SHP77 (cell line): ENCODE data around the gene OGT.
"Not testable (repeated sequence)": the region's sequence is repeated elsewhere in the genome, so short reads cannot be mapped to it uniquely, and the experiment has no call there.

Experiments used
- DNase-seq, 2 experiments: peaks; one replicate each; lab custom pipeline; 2025; lab: John Stamatoyannopoulos, UW

OGT gene

DNA sequence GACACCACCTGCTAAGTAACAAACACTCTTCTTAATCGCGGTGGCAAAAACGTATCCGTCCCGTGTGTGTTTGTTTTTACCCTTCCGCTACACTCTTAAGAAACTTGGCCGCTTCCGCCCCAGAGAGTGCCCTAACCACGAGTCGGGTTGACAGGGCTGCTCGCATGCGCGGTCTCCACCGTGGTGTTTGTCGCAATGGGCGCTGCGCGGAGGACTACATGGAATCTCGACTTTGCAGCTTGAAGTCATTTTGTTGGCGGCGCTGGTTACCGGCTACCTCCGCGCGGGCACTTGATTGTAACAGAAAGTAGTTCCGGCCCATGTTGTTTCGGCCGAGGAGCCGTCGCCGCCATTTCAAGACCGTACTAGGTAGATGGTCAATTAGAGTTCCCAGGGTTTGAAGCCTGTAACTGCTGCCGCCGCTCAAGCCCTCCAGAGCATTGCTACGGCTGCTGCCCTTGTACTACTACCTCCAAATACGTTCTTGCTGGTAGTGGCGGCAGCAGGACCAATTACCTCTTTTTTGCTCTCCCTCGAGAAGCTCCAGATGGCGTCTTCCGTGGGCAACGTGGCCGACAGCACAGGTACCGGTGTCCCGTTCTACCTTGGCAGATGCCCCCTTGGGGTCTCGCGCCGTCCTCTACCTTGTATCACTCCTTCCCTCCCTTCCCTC lies at the start of gene OGT:
TSS of gene OGT (plus strand) at position 352 of the 673 bp plus-strand sequence. CDS start at position 548, 196 bp downstream.
- DNase-seq, result peak; percentile 82 to 88

DNA sequence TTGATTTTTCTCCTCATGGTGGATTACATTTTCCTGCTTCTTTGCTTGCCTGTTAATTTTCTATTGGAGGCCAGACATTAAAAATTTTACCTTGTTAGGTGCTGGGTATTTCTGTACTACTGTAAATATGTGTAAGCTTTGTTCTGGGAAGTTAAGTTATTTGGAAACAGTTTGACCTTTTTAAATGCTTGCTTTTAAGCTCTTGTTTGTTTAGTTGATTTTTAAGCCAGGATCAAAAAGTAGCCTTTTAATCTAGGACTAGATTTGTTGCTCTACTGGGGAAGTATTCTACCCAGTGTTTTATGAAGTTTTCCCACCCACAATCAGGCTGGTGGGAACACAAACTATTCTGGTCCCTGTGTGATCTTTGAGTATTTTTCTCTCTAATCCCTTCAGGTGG lies 45.1 kb upstream of the OGT start:
- DNase-seq, result no peak

- no peak for DNase-seq
Observed at GRCh38 chrX:71489540-71489939, 43.4 kb upstream of the OGT start.

GRCh38 chrX:71492231-71493065 lies 40.5 kb upstream of the OGT start:
- DNase-seq, result no peak

DNA sequence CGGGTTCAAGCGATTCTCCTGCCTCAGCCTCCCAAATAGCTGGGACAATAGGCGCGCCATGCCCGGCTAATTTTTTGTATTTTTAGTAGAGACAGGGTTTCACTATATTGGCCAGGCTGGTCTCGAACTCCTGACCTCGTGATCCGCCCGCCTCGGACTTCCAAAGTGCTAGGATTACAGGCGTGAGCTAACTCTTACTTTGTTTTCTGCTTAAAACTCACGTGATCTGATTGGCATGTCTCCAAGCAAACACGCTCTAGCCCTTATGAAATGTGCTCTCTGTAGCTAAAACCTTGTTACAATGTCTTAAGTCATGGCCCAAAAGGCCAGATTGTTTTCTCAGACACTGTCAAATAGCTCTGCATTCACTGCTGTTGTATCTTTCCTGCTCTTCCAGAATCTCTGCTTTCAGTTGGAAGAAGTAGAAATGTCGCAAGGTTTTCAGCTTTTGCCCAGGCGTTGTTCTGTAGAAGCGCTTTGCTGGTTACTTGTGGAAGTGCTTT lies 39.7 kb upstream of the OGT start:
- no peak for DNase-seq

GRCh38 chrX:71495979-71496378 lies 36.9 kb upstream of the OGT start:
- DNase-seq, result not testable (repeated sequence)

DNA sequence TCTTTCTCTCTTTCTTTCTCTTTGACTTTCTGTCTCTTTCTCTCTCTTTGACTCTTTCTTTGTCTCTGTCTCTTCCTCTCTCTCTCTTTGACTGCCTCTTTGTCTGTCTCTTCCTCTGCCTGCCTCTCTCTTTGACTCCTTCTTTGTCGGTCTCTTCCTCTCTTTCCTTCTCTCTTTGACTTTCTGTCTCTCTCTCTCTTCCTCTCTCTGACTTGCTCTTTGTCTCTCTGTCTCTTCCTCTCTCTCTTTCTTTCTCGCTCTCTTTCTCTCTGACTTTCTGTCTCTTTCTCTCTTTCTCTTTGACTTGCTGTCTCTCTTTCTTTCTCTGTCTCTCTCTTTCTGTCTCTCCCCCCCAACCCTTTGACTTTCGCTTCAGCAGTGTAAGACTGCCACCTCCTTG lies 36.4 kb upstream of the OGT start:
- no peak for DNase-seq

DNA sequence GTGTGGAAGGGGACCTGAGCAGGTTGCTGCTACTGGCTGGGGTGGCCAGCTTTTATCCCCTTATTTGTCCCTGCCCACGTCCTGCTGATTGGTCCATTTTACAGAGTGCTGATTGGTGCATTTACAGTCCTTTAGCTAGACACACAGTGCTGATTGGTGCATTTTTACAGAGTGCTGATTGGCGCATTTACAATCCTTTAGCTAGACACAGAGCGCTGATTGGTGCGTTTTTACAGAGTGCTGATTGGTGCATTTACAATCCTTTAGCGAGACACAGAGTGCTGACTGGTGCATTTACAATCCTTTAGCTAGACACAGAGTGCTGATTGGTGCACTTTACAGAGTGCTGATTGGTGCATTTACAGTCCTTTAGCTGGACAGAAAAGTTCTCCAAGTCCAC lies 30.8 kb upstream of the OGT start:
- not testable (repeated sequence) for DNase-seq

DNA sequence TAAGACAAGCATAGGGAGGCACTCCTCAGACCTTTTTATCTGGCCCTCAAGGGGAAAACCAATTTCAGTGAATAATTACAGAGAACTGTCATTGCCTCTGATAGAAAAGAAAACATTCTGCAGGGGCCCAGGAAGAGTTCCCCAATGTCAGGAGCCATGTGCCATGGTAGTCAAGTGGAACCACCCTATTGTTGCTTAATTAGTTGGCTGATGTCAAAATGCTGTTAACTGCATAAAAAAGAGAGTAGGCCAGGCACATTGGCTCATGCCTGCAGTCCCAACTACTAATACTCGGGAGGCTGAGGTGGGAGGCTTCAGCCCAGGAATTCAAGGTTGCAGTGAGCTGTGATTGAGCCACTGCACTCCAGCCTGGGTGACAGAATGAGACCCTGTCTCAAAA lies 28.6 kb upstream of the OGT start:
- DNase-seq, result no peak

DNA sequence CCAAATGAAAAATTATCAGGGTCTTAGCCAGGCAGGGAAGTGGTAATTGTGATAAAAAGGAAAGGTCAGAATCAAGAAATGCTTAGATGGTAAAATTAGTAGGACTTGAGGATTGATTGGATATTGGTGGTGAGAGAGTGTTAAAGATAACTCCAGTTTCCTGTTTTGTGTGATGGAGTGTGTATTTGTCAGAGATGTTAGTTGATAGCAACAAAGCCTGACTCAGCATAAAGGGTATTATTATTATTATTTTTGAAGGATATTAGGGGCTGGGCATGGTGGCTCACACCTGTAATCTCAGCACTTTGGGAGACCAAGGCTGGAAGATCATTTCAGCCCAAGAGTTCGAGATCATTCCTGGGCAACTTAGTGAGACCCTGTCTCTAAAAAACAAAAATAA lies 23.6 kb upstream of the OGT start:
- no peak for DNase-seq

DNA sequence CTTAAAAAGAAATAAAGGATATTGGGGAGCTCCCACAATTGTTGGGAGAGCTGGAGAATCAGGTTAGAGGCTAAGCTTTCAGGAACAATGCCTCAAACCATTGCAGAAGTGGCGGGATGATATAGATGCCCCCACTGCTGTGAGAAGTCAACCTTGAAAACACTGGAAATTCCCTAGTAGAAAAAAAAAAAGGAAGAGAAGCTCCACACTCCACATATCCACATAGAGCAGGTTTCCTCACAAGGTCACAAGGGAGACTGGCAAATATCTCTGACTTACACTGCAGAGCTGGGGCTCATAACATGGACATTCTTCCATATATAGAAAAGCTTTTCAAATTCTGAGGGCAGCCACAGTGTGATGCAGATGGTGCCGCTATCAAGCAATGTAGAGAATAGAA lies 22.7 kb upstream of the OGT start:
- DNase-seq, result no peak

GRCh38 chrX:71513731-71514130 lies 19.2 kb upstream of the OGT start:
- DNase-seq, result not testable (repeated sequence)

- DNase-seq, result no peak
Observed at GRCh38 chrX:71514367-71515037, 18.4 kb upstream of the OGT start.

DNA sequence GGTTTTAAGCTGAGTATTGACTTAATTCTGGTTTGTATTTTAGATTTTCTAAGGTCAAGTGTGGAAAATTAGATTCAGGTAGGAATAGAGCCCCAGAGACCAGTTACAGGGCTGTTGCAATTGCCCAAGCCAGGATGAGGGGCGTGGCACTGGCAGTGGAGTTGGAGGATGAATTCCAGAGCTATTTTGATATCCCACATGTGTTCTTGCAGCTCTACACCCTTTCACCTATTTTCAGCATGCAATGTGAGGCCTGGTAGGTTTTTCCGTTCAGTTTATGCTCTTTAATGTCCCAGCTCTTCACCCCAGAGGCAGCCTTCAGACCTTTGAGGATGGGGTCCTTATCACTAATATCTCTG lies 17.9 kb upstream of the OGT start:
- no peak for DNase-seq

GRCh38 chrX:71525316-71525715 lies 7.6 kb upstream of the OGT start:
- no peak for DNase-seq

GRCh38 chrX:71532078-71532752 lies 689 bp upstream of the OGT start:
- peak in 1 of 2 experiments; percentile 4 for DNase-seq

DNA sequence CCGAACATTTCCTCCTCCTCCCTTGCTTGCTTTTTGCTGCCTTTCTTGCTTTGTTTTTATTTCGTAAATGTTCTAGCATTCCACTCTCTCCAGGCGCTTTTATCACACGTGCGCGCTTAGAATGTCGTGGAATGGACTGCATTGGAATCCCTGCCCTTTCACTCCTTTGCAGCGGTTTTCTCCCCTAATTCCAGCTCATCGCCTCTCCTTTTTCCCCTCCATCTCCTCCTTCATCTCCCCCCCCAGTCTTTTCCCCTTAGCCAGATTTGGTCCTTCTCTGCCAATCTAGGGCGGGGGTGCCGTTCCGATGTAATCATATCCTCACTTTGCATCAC lies 579 bp downstream of the OGT start:
- DNase-seq, result no peak

DNA sequence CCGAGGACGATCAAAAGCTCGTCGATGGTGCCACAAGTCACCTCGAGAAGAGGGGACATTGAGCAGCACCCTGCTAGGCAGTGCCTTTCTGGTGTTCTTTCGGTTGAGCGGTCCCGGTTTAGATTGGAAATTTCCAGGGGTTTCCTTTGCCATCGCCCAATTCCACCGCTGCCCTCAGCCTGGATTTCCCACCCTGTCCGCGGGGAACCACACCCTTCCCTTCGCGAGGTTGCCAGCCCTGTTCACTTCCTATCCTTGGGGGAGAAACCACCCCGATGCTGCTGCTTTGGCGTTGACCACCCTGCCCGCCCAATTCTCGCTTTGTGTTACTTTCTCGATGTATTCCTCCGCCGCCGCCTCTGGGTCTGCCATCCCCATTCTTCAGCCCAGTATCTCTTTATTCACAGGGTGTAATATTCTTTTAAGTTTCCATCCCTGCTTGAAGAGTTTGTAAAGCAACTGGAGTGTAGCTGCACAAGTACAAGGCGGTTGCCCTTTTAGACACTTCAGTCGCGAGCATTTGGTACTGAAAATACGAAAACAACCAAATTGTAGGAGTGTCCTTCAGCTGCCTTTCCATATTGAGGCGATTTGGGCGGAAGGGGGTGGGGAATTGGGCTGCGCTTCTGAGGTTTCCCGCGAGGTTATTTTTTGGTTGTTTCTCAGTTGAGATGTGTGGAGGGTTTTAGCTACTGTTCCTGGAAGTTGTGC lies 1.1 kb downstream of the OGT start:
- peak in 1 of 2 experiments; percentile 3 for DNase-seq

- no peak for DNase-seq
Observed at GRCh38 chrX:71534773-71535544, 2.1 kb downstream of the OGT start.

GRCh38 chrX:71536285-71536684 lies 3.4 kb downstream of the OGT start:
- no peak for DNase-seq

GRCh38 chrX:71537743-71538142 lies 4.8 kb downstream of the OGT start:
- no peak for DNase-seq
